Ecto neural progenitor cell (in vitro differentiated cells): ENCODE measurements around the gene FAM120B.
A peak's percentile ranks its signal among the peaks of the same experiment; 100 is the strongest.
"Not testable (repeated sequence)": the region's sequence is repeated elsewhere in the genome, so short reads cannot be mapped to it uniquely, and the experiment has no call there.

ENCODE experiments used
- DNase-seq: peaks from one replicate; pipeline ENCODE4 v3.0.0-alpha.2; 2018; ENCODE audit warnings: low spot score

Gene FAM120B

DNA sequence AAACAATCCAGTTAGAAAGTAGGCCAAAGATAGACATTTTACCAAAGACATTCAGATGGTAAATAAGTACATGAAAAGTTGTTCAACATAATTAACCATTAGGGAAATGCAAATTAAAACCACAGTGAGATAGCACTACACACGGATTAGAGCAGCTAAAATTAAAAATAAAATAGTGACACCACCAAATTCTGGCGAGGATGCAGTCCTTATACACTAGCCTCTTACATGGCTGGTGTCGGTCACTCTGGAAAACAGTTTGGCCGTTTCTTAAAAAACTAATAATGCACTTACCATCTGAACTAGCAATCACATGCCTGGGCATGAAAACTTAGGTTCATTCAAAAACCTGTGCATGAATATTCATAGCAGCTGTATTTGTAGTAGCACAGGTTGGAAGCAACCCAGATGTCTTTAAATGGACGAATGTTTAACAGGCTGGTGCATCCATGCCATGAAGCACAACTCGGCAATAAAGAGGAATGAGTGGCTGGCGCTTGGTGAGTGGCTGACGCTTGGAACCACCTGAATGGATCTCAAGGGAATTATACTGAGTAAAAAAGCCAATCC is 77.0 kb downstream of the FAM120B start:
- DNase-seq, result no peak

DNA sequence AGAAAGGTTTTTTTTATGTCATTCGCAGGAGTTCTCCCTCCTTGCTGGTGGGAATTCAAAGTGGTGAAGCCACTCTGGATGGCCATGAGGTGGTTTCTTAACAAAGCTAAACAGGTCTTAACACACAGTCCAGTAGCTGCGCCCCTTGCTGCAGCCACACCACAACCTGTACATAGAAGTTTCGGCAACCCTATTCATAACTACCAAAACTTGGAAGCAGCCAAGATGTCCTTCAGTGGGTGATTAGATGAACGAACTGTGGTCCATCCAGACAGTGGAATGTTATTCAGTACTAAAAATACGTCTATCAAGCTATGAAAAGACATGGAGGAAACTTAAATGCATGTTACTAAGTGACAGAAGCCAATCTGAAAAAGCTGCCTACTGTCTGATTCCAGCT is 78.9 kb downstream of the FAM120B start:
- DNase-seq, result no peak

DNA sequence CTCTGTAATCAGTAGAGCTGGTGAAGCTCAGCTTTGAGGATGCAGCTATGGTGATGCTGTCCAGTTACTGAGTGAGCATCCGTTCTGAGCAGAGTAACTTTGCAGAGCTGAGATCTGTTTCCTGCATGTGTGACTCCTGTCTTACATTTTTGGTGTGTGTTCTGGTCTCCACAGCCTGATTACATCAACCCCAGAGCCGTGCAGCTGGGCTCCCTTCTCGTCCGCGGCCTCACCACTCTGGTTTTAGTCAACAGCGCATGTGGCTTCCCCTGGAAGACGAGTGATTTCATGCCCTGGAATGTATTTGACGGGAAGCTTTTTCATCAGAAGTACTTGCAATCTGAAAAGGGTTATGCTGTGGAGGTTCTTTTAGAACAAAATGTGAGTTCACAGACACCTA is 81.6 kb downstream of the FAM120B start:
- DNase-seq, result no peak

DNA sequence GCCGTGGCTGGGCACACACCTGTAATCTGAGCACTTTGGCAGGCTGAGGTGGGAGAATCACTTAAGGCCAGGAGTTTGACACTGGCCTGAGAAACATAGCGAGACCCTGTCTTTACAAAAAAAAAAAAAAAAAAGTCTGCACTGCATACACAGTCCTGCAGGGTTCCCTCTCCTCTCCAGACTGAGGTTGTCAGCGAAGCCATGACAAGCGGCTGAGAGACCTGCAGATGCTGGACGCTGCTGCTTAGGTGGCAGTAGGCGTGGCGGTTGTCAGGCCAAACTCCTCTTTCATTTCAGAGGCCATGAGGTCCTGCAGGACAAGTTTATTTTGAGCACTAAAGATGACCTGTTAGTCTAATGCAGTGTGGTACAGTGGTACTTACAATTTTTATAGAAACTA is 86.5 kb downstream of the FAM120B start:
- peak; percentile 24 for DNase-seq

DNA sequence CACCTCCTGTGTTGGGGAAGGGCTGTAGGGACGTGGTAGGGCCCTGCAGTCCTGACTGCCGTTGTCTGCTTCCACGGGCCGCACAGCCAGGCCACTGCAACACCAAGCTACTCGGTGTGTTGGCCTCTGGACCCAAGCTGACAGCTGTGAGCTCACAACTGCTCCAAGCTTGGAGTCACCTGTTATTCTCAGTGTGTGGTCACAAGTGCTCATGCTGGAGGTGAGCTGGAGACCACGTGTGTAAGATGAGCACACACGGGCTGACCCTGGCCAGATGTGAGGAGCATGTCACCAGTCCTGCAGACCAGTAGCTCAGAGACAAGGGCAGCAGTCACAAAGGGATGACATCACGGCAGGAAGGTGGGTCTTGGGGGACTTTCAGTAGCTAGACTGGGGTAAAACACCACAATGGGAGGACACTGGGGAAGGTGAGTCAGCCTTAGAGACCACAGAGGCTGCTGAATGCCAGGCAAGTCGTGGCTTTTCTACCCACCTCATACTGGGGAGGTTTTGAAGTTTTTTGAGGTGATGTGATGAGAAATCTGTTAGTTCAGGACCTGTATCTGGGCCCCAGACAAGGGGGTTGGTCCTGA is 87.3 kb downstream of the FAM120B start:
- DNase-seq, result peak; percentile 39

DNA sequence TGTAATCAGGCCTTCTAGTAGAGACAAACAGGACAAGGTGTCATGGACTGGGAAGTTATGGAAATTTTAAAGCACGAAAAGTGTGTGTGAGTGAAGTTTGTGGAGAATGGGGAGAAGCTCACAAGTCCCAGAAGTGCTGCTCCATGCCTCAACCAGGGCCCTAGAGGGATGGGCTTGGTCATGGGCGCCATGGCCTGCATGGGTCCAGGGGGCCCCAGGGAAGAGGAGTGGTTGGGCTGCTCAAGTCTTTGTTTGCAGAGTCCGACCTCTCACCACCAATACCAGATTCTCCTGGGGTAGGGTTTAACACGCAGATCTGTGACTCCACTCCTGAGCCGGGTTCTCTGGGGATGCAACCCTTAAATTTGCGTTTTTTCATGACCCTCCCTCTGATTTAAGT is 88.4 kb downstream of the FAM120B start:
- no peak for DNase-seq

DNA sequence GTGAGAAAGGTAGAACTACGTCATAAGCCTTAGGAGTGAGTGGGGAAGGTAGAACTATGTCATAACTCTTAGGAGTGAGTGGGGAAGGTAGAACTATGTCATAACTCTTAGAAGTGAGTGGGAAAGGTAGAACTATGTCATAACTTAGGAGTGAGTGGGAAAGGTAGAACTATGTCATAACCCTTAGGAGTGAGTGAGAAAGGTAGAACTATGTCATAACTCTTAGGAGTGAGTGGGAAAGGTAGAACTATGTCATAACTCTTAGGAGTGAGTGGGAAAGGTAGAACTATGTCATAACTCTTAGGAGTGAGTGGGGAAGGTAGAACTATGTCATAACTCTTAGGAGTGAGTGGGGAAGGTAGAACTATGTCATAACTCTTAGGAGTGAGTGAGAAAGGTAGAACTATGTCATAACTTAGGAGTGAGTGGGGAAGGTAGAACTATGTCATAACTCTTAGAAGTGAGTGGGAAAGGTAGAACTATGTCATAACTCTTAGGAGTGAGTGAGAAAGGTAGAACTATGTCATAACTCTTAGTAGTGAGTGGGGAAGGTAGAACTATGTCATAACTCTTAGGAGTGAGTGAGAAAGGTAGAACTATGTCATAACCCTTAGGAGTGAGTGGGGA is 92.3 kb downstream of the FAM120B start:
- DNase-seq, result not testable (repeated sequence)

DNA sequence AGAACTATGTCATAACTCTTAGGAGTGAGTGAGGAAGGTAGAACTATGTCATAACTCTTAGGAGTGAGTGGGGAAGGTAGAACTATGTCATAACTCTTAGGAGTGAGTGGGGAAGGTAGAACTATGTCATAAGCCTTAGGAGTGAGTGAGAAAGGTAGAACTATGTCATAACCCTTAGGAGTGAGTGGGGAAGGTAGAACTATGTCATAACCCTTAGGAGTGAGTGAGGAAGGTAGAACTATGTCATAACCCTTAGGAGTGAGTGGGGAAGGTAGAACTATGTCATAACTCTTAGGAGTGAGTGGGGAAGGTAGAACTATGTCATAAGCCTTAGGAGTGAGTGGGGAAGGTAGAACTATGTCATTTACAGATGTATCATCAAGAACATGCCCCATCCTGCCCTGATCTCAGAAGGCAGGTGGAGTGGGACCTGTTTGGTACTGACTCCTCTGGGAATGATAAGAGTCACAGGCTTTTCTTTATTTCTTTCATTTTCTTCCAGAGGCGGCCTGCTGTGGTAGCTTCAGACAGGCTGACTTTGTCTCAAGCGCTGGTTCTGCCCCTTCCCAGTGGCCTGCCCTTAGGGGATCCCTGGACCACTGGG is 93.5 kb downstream of the FAM120B start:
- DNase-seq, result not testable (repeated sequence)

DNA sequence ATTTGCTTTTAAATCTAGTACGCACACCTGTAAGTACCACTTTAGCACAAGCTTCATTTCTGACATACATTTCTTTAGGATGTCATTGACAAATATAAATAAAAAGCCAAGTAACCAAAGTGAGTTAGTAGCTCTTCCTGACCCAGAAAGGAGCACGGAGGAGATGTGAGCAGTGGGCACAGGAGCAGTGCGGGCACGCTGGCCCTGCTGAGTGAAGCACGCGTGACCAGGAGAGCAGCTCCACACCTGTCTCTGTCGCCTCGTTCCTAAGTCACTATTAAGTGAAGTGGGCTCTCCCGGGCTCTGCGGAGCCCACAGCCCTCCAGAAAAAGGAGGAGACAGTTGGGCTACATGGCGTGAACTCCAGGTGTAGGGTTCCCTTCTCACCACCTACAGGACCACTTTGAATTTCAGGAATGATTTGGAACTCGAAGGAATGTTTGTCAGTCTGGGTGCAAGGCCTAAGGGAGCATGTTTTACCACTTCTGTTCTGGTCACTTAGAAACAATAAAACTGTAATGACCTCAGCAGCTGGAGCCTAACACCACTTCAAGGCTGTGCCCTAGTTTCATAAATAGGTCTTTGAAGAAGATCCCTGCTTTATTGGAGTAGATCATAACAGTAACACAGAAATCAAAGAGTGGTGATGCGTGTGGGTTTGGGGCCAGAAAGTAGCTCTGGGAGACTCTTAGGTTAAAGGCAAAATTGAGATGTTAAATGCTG is 95.9 kb downstream of the FAM120B start:
- peak; percentile 41 for DNase-seq

DNA sequence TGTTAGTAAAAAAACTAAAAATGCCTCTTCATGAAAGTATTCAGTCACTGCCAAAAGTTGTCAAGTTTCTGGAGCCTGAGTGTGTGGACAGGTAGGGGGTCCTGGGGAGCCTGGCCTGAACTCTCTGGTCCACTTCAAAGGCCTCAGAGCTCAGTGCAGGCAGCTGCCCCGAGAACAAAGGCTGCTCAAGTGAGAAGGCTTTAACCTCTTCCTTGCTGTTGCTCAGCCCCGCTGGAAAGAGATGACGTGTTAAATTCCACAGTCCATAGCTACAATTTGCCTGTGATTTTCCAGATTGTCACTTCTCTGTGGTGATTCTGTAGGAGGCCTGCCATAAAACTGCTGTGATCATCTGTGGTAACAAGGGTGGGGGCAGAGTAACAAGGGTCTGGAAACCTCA is 96.9 kb downstream of the FAM120B start:
- DNase-seq, result peak; percentile 71

DNA sequence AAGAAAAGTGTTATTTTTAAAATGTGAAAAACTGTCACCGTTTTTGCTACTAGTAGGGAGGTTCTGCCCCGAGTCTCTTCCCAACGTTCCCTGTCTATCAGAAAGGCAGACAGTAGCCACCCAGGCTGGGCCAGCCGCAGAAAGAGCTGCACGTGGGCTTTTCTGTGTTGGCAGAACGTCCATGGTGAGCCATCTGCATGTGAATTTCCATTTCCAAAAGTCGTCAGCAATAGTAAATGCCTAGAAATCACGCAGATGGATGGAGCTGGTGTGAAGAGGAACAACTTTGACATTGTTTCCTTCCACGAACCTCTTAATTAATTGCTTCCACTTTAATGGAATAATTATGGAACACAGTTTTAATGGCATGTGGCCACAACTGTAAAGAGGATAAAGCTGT is 97.5 kb downstream of the FAM120B start:
- DNase-seq, result no peak

DNA sequence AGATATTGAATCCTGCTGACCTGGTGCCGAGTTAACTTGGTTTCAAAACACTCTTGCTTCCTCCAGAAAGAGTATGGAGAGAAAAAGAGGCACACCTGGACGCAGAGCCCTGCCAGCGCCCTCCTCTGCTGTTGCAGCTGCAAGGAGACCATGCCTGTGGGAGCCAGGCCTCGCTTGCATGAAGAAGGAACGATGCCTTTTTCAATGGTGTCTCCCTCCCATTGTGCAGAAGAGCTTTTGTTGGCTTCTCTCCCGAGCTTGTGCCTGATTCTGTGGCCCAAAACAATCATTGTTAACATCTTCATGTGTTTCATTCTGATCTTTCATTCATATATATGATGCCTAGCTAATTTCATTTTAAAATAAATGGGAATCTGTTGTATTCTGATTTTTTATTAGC is 98.1 kb downstream of the FAM120B start:
- DNase-seq, result no peak

DNA sequence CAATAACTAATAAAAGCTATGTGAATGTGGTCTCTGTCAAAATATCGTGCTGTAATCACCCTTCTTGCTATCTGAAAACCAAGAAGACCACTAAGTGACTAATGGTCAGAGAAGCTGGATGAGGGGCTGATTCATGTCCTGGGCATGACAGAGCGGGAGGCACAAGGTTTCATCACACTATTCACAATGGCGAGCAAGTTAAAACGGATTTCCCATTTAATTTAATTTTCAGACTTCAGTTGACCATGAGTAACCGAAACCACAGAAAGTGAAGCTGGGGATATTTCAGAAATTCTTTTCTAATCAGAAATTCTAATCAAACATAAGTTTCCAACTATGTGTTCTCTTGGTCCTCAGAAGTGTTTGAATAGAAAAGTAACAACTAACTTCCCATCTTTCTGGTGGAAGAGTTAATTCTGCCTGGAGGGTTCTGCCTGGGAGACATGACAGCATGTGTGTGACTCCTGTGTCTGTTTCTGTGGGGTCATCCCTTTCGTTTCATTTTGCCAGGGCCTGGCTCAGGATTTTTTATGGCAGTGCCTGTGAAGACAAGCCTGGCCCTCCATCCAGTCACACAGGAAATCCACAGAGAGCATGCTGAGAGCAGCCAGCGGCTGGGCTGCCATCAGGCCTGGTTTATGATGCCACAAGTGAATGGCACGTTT is 98.9 kb downstream of the FAM120B start:
- DNase-seq, result no peak

DNA sequence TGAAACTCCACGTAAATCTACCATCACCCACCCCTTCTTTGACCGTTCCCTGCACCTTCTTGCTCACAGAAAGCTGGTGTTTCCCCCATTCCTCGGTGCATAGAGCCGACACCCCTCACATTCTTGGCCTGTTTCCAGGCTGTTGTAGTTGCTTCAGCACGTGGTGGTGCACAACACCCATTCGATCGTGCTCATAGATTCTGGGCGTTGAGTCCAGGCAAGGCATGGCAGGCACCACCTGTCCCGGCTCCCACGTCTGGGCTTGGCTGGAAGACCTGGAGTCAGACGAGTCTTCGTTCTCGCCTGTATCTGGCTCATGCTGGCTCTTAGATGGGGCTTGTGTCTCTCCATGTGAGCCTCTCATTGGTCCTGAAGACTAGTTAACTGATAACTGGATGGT is 100.6 kb downstream of the FAM120B start:
- no peak for DNase-seq

DNA sequence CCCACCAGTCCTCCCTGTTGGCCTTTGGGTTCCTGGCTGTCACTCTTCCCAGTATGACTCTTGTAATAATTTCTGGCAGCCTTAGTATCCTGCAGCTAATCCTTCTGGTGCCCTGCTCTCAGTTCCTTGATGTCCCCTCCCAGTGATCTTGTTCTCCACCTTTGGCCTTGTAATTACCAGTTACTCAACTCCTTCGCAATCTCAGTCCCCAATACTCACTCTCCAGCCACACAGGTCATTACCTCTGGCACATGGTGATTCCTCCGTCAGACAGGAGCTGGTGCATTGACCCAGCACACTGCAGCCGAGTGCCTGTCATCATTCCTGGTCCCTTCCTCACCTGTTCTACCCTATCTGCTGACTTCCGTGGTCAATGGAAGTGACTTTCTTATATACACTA is 101.4 kb downstream of the FAM120B start:
- no peak for DNase-seq

DNA sequence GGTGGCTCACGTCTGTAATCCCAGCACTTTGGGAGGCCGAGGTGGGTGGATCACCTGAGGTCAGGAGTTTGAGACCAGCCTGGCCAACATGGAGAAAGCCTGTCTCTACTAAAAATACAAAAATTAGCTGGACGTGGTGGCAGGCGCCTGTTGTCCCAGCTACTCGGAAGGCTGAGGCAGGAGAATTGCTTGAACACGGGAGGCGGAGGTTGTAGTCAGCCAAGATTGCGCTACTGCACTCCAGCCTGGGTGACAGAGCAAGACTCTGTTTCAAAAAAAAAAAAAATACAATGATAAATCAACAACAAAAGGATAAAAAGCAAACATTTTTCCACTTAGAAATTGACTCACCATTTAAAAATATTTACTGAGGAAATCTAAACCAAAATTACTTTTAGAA is 103.2 kb downstream of the FAM120B start:
- not testable (repeated sequence) for DNase-seq

DNA sequence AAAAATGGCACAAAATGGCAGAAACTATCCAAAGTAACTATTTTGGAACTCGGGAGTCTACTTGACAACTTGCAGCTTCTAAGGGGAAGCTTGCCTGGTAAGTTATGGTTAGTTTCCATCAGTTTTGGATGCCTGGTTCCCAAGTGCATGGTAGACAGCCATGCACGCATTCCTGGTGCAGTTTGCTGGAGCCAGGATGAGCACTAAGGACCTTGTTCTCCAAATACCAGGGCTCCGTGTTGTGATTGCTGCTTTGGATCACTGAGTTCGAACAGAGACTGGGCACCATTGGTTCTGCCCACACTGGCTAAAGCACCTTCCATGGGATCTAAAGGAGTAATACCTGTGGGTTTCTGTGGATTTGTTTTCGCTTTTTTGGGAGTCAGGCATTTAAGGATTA is 103.7 kb downstream of the FAM120B start:
- DNase-seq, result no peak

DNA sequence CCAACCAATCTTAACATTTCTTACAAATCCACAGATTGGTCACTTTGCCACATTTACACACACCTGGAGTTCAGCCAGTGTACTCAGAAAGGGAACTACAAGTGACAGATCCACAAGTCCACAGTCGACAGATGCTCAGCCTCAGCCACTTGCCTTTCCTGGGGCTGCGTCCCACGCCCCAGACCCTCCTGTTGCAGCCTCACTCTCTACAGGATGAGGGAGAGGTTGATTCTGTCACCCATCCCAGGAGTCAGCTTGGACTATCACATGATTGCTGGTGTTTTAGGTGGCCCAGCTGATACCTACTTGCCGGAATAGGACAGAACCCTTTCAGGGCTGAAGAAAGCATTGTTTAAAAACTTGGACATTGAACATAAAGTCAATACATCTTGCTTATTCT is 108.8 kb downstream of the FAM120B start:
- no peak for DNase-seq

DNA sequence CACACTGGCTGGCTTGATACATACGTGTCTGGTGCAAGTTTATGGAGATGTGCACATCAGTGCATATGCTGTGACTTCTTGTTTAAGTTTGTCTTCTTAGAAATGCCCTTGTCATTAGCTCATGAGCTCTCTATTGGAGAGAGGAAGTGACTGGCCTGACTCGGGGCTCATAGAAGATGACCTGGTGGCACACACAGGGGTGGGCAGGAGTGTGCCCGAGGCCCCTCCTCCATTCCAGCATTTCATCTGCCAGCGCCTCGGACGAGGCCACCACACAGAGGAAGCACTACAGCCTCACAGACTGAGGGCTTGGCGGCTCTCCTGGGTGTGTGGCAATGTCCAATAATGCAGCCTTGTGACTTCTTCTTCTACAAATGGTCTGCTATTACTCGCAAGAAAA is 109.7 kb downstream of the FAM120B start:
- DNase-seq, result no peak

DNA sequence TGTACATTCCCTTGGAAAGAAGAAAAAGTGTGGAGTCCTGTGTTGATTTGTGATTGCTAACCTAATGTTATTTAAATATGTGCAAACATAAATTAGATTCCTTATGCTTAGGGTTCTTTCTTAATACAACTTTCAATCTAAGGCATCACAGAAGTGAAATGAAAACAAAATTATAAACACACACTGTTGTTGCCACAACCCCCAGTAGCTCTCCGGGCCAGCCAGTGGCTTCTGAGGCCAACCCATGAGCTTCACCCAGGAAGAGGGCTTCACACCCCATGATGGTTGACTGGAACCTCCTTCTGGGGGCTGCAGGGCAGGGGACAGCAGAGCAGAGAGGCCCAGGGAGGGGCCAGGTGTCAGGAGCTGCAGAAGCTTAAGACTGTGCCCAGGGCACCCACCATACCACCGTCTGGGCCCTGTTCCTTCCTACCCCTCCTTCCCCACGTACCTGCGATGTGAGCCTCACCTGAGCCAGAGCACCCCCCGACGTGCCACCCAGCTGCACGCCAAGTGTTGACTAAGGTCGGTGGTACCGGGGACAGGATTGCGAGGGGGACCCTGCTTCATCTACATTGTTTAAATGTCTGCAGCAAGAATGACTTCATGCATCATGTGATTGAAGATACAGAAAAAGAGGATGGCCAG is 110.5 kb downstream of the FAM120B start:
- DNase-seq, result no peak

DNA sequence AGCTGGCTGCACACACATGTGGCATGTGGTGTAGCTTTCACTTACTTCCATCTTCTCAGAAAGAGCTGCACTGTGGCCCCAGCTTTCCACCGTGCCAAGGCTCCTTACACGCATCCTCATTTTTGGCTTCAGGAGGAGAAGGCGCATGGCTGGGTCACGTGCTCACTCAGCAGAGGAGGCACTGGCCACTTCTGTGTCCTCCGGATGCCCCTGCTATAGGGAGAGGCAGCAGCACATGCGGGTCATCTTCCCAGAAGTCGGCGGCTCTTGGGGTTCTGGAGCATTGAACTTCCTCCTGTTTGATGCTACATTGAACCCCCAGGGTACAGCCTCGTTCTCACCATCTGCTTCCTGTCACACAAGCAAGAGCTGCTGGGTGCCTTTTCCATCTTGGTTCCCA is 111.3 kb downstream of the FAM120B start:
- peak; percentile 40 for DNase-seq

DNA sequence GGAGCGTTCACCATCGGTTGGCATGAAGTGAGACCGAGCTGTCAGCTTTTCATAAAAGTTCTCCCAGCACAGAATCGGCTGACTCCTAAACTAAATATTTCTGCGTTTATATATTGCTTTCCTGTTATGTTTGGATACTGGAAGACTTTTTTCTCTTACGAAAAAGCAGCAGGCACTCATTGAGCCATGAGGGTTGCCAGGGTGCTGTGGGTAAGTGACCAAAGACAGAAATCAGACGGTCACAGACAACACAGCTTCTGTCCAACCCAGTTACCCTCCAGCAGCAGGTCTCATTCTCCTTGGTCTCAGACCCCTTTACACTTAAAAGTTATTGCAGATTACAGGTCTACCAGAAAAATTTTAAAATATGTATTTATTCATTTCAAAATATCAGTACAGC is 113.7 kb downstream of the FAM120B start:
- DNase-seq, result no peak
